Activated T-helper 17 cell treated with anti-CD3 and anti-CD28 coated beads, Interleukin-2, amount 50 U/mL, for 72 hours (primary cell): ENCODE data around the gene CACNA2D1. TPM values are rescaled to one million over a fixed set of nuclear protein-coding genes. Genes with fewer than 3 reads are reported as not detected.

Experiments used
- ATAC-seq: fragments of 150-1000 bp; cut with Tn5 transposase; replicated peaks from 2 replicates; pipeline ENCODE4 v1.10.0; 2021; ENCODE audit warnings: mild to moderate bottlenecking, moderate library complexity
- H3K27ac Mint-ChIP-seq: one replicate; pipeline ENCODE4 v1.8.0; 2022; ENCODE audit warnings: mixed read lengths
- H3K27me3 Mint-ChIP-seq: one replicate; pipeline ENCODE4 v1.8.0; 2022; ENCODE audit warnings: mixed read lengths
- H3K36me3 Mint-ChIP-seq: one replicate; pipeline ENCODE4 v1.8.0; 2022; ENCODE audit warnings: low read depth, mild to moderate bottlenecking, mixed read lengths
- H3K4me1 Mint-ChIP-seq: one replicate; pipeline ENCODE4 v1.8.0; 2022; ENCODE audit warnings: mixed read lengths
- H3K4me3 Mint-ChIP-seq: one replicate; pipeline ENCODE4 v1.8.0; 2022; ENCODE audit warnings: mild to moderate bottlenecking, mixed read lengths
- H3K9me3 Mint-ChIP-seq: one replicate; pipeline ENCODE4 v1.8.0; 2022; ENCODE audit warnings: mixed read lengths
- total RNA-seq, 2 donors: library from RNA; stranded (reverse); gene quantifications; one replicate each; pipeline ENCODE4 v1.2.3, GENCODE V29; 2022

CACNA2D1 gene
- total RNA-seq, 2 donors from 2014 or later = not detected

DNA sequence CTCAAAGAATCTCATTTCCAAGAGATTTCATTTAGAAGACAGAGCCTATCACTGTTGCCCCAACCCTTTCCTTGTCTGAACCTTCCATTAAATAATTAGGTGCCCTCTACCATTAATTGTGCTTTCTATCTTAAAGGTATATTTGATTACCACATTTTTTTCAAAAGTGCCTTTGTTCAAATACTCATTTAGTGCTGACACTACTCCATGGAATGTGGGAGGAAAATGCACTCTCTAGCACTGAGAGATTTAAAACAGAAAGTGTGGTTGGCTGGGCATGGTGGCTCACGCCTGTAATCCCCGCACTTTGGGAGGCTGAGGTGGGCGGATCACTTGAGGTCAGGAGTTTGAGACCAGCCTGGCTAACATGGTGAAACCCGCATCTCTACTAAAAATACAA lies 119.8 kb downstream of the CACNA2D1 start:
- H3K27ac Mint-ChIP-seq = no peak overlapping the region
- no peaks in the 10 kb centered on the region for H3K27me3 Mint-ChIP-seq
- no peak overlapping the region for H3K4me3 Mint-ChIP-seq
- ATAC-seq = no peak
- H3K9me3 Mint-ChIP-seq = peaks cover 12% of the 10 kb centered on the region
- no peaks in the 10 kb centered on the region for H3K36me3 Mint-ChIP-seq
- no peaks in the 10 kb centered on the region for H3K4me1 Mint-ChIP-seq

DNA sequence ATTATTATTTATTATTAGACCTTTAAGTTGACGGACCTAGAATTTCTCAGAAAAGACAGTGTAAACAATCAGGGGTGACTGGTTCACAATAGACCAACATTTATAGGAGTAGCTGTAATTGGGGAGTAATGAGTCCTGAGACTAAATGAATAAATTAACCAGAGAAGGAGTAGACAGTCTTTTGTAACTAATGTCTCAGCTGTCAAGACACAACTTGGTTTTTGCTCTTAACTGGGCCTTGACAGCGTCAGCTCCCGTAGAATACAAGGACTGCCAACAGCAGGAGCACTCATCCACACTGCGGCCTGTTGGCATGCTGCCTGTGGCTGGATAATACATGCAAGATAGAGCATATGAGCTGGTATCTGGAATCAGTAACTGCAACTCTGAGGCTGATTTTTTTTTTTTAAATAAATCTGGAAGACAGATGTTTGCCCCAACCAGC lies 123.9 kb downstream of the CACNA2D1 start:
- no peak for ATAC-seq
- no peaks in the 10 kb centered on the region for H3K4me1 Mint-ChIP-seq
- H3K27ac Mint-ChIP-seq = no peak overlapping the region
- peaks cover 7% of the 10 kb centered on the region for H3K9me3 Mint-ChIP-seq
- H3K36me3 Mint-ChIP-seq = no peaks in the 10 kb centered on the region
- H3K4me3 Mint-ChIP-seq = no peak overlapping the region
- no peaks in the 10 kb centered on the region for H3K27me3 Mint-ChIP-seq

DNA sequence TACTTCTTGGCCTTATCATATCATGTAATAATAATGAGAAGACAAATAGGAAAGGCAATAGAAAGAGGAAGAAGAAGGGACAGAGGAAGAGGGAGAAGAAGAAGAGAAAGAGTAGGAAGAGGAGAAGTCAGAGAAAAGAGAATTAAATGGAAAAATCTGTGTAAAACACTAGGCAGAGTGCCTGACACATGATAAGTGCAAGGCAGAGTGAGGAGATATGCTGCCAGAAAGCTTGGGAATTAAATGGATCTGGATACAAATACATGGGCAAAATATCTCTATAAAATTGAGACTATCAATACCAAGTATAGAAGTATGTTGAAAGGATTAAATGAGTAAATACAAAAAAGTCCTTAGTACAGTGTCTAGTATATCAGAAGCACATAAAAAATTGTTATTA lies 124.8 kb downstream of the CACNA2D1 start:
- Mint-ChIP-seq H3K27me3 (no peaks in the 10 kb centered on the region), H3K4me3 (no peak overlapping the region), H3K9me3 (peaks cover 7% of the 10 kb centered on the region), H3K4me1 (no peaks in the 10 kb centered on the region), H3K36me3 (no peaks in the 10 kb centered on the region), H3K27ac (no peak overlapping the region)
- no peak for ATAC-seq

DNA sequence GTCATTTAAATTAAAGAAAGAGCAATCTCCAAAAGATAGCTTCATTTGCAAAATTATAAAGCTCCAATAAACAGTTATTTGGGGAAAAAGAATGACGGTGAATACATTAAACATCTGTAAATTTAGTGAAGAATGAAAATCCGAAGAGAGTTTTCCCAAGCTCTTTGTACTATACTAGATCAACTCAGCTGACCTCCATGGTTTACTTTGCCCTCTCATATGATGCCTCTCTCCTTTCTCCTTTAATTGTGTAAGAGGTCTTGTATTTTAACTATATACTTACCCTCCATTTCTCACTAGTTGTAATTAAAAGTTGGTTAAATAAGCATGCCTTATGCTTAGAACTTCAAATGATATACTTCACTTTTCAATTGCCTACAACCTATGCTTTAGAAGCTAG lies 125.8 kb downstream of the CACNA2D1 start:
- H3K4me3 Mint-ChIP-seq = no peak overlapping the region
- H3K9me3 Mint-ChIP-seq = peaks cover 7% of the 10 kb centered on the region

DNA sequence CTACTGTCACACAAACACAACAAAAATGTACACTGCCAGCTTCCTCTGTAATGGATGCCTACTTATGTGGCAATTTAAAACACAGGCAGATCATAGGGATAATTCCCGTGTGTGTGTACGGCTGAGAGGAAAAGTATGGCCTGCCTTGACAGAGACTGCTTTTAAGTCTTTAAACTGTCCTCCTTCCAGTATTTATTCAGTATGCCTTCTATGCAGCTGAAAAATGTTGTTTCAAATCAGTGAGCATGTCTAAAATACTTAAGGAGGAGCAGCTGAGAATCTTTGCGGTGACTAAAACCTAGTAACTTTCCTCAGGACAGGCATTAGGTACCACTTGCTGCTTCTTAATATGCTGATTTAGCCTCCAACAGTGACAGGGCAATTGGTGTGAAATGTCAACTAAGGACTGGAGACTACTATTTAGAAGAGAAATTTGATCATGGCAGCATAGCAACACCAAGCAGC lies 126.3 kb downstream of the CACNA2D1 start:
- H3K9me3 Mint-ChIP-seq = peaks cover 7% of the 10 kb centered on the region
- no peak for ATAC-seq
- H3K27me3 Mint-ChIP-seq = no peaks in the 10 kb centered on the region
- H3K27ac Mint-ChIP-seq = no peak overlapping the region
- H3K4me1 Mint-ChIP-seq = no peaks in the 10 kb centered on the region
- H3K4me3 Mint-ChIP-seq = no peak overlapping the region
- H3K36me3 Mint-ChIP-seq = no peaks in the 10 kb centered on the region

More for the DNA sequence above, 125.8 kb downstream of the CACNA2D1 start:
- Mint-ChIP-seq H3K27ac (no peak overlapping the region), H3K36me3 (no peaks in the 10 kb centered on the region), H3K27me3 (no peaks in the 10 kb centered on the region), H3K4me1 (no peaks in the 10 kb centered on the region)
- no peak for ATAC-seq

DNA sequence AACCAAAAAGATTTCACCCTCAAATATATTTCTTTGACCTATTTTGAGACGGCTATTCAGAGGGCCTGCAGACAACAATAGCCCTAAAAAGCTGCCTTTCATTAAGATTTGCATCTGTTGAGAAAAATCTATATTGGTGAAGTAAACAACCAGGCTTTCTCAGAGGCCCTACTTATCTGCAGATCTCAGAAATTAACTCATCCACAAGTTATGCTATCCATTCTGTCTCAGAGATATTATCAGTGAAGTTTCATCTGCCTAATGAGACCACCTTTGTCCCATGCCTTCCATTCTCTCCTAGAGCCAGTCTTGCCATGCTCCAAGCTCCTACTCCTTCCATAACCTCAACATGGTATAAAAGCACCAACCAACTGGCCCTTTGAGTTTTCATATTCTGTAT lies 130.3 kb downstream of the CACNA2D1 start:
- Mint-ChIP-seq H3K27ac (no peak overlapping the region), H3K4me3 (no peak overlapping the region), H3K36me3 (no peaks in the 10 kb centered on the region), H3K9me3 (peaks cover 5% of the 10 kb centered on the region), H3K27me3 (no peaks in the 10 kb centered on the region), H3K4me1 (no peaks in the 10 kb centered on the region)
- ATAC-seq = no peak

DNA sequence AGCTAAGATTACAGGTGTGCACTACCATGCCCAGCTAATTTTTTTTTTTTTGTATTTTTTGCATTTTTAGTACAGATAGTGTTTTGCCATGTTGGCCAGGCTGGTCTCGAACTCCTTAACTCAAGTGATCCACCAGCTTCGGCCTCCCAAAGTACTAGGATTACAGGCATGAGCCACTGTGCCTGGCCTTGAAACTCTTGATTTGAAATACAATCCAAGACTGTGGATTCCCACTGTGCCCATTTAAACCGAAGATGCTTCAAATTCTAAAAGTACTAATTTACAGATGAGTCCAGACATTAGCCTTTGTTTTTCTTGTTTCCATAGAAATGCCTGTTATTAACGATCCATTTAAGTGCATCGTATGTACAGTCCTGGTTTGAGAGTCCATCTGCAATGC lies 130.9 kb downstream of the CACNA2D1 start:
- Mint-ChIP-seq H3K27ac (no peak overlapping the region), H3K36me3 (no peaks in the 10 kb centered on the region)

DNA sequence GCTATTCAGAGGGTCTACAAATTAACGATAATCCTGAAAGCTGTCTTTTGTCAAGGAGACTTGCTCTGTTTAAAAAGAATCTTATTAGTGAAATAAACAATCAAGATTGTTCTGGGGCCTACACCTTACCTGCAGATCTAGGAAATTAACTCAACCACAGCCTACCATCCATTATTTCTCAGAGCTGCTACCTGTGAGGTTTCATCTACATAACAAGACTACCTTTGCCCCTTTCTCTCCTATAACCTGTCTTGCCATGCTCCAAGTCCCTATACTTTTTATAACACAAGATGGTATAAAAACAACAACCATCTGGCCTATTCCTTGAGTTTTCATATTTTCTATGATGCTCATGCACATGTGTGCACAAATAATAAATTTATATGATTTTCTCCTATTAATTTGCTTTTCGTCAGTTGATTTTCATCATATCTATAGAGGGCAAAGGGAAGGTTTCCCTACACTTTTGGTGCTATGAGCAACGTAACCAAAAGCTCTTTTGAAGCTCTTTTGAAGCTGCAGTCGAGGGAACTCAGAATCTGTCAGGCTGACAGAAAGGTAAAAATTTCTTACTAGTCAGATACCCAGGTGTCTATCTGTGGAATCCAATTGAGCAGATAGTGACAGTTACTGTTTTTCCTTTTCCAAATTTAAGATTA lies 138.1 kb downstream of the CACNA2D1 start:
- H3K4me3 Mint-ChIP-seq = no peak overlapping the region
- ATAC-seq = no peak

More for the DNA sequence above, 130.9 kb downstream of the CACNA2D1 start:
- Mint-ChIP-seq H3K4me3 (no peak overlapping the region), H3K27me3 (no peaks in the 10 kb centered on the region), H3K4me1 (no peaks in the 10 kb centered on the region), H3K9me3 (peaks cover 9% of the 10 kb centered on the region)
- no peak for ATAC-seq

DNA sequence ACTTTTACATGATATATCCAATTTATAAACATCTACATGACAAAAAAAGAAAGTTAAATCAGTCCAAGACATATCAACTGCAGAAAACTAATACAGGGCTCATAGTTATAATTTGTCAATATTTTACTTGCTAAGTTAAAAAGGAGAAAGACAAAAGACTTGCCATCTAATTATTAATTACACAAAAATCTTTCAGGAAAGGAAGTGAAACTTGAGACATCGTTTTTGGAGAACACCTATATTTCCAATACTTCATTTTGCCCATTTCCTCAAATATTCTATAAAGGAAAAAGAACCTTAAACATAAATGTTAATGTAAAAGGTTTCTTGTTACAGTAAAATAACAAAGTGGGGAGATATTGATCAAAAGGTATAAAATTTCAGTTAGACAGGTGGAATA lies 148.7 kb downstream of the CACNA2D1 start:
- H3K27ac Mint-ChIP-seq = no peak overlapping the region
- no peak for ATAC-seq
- H3K9me3 Mint-ChIP-seq = peaks cover 9% of the 10 kb centered on the region
- no peak overlapping the region for H3K4me3 Mint-ChIP-seq
- no peaks in the 10 kb centered on the region for H3K4me1 Mint-ChIP-seq
- no peaks in the 10 kb centered on the region for H3K36me3 Mint-ChIP-seq
- H3K27me3 Mint-ChIP-seq = no peaks in the 10 kb centered on the region

More for the DNA sequence above, 138.1 kb downstream of the CACNA2D1 start:
- peaks cover 13% of the 10 kb centered on the region for H3K9me3 Mint-ChIP-seq
- H3K27me3 Mint-ChIP-seq = no peaks in the 10 kb centered on the region
- no peaks in the 10 kb centered on the region for H3K36me3 Mint-ChIP-seq
- no peak overlapping the region for H3K27ac Mint-ChIP-seq
- no peaks in the 10 kb centered on the region for H3K4me1 Mint-ChIP-seq

DNA sequence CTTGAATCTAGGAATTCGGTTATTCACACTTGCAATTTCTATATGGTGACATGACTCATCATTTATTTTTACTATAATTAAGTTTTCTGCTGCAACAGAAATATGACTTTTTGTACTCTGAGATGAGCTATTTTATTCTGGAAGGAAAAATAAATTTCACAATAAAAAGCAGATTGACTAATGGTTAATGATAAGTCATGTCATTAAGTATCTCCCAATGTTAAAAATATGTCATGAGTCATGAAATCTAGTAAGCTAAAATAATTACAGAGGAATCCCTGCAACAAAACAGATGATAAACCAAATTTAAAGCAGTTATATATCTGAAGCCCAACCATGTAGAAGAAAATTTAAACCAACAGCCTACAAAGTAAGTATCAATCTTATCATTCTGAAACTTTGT lies 149.2 kb downstream of the CACNA2D1 start:
- no peak for ATAC-seq
- H3K27ac Mint-ChIP-seq = no peak overlapping the region
- no peaks in the 10 kb centered on the region for H3K36me3 Mint-ChIP-seq
- H3K4me3 Mint-ChIP-seq = no peak overlapping the region
- H3K27me3 Mint-ChIP-seq = no peaks in the 10 kb centered on the region
- peaks cover 9% of the 10 kb centered on the region for H3K9me3 Mint-ChIP-seq
- no peaks in the 10 kb centered on the region for H3K4me1 Mint-ChIP-seq

DNA sequence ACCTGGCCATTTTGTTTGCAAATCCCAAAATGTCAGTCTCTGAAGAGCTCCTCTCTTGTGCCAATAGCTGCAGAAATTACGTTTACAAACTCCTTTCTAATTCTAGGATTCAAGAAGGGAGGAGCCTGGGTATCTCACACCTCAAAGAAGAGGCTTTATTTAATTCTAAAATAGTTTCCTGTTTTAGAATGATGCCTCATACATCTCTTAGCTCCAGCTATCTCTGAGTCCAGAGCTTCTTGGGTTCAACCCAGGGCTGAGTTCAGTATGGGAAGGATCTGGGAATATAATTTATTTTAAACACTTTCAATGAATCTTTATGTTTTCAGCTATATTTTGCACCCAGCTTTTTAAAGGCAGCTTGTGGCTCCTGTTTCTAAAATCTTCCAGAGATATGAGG lies 150.1 kb downstream of the CACNA2D1 start:
- Mint-ChIP-seq H3K4me1 (no peaks in the 10 kb centered on the region), H3K27ac (no peak overlapping the region), H3K36me3 (no peaks in the 10 kb centered on the region), H3K27me3 (no peaks in the 10 kb centered on the region), H3K9me3 (peaks cover 9% of the 10 kb centered on the region), H3K4me3 (no peak overlapping the region)
- ATAC-seq = no peak

DNA sequence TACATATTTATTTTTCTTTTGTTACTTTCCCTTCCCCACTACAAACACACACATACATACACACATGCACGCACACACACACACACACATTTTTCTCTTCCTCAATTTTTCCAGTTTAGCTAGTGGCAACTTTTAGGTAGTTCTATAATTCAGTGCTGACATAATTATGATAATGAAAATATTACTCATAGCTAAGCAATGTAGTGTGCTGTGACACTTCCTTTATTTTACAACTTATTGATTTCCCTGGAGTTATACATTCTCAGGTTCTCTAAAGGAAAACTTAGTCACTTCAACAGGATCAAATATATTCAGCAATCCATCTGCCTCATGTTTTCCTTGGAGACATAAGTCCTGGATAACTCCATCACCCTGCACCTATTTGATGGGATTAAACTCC lies 151.6 kb downstream of the CACNA2D1 start:
- no peaks in the 10 kb centered on the region for H3K4me1 Mint-ChIP-seq
- H3K4me3 Mint-ChIP-seq = no peak overlapping the region
- H3K36me3 Mint-ChIP-seq = no peaks in the 10 kb centered on the region
- no peaks in the 10 kb centered on the region for H3K27me3 Mint-ChIP-seq
- ATAC-seq = no peak
- H3K27ac Mint-ChIP-seq = no peak overlapping the region
- peaks cover 9% of the 10 kb centered on the region for H3K9me3 Mint-ChIP-seq

DNA sequence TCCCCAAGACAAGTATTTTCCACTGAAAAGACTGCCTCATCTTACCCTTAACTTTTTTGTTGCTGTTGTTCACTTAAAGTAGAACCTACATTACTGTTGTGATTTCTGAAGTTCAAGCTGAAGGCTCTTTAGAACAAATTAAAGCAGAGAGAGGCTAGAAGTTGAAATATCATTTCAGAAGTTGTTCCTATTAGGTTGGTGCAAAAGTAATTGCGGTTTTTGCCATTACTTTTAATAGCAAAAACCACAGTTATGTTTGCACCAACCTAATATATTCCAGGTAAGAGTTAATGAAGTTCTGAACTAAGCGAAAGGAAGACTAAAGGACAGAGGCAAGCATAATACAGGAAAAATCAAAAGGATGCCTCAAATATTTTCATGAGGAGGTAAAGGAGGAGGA lies 153.7 kb downstream of the CACNA2D1 start:
- Mint-ChIP-seq H3K36me3 (no peaks in the 10 kb centered on the region), H3K4me3 (no peak overlapping the region), H3K4me1 (no peaks in the 10 kb centered on the region)

DNA sequence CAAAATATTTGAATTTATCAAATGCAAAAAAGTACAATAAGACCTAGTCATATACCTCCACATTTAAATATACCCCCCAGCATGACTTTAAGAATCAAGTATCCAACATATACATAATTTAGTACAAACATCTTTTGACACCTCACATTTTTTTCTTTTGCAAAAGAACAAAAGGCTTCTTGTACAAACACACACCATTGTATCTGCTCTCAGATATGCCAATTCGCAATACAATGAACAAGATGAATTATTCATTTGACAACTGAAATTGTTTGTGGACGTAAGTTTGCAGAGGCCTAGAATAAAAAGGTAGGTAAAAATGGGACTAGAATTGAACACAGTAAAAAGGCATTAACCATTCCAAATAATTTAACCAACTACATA lies 154.4 kb downstream of the CACNA2D1 start:
- no peaks in the 10 kb centered on the region for H3K4me1 Mint-ChIP-seq
- no peaks in the 10 kb centered on the region for H3K36me3 Mint-ChIP-seq
- peaks cover 16% of the 10 kb centered on the region for H3K9me3 Mint-ChIP-seq
- no peak for ATAC-seq
- H3K4me3 Mint-ChIP-seq = no peak overlapping the region
- H3K27me3 Mint-ChIP-seq = no peaks in the 10 kb centered on the region
- no peak overlapping the region for H3K27ac Mint-ChIP-seq

More for the DNA sequence above, 153.7 kb downstream of the CACNA2D1 start:
- Mint-ChIP-seq H3K27ac (no peak overlapping the region), H3K9me3 (peaks cover 16% of the 10 kb centered on the region), H3K27me3 (no peaks in the 10 kb centered on the region)
- no peak for ATAC-seq

DNA sequence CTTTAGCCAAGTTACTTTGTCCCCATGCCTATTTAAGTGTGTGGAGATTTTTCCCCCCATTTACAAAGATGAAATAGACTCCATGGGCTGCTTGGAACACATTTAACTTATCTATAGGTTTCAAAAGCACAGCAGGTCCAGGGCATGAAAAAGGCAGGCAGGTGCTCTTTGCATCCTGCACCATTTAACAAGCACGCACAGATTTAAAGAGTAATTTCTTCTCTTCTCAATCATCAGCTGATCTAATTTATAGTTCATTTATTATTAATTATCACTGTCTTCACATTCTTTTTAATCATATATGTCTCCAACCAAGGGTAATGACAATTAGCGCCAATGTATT lies 156.8 kb downstream of the CACNA2D1 start:
- Mint-ChIP-seq H3K4me3 (no peak overlapping the region), H3K9me3 (peaks cover 12% of the 10 kb centered on the region), H3K4me1 (no peaks in the 10 kb centered on the region), H3K36me3 (no peaks in the 10 kb centered on the region), H3K27ac (no peak overlapping the region), H3K27me3 (no peaks in the 10 kb centered on the region)
- ATAC-seq = no peak
